Loucy (cell line): Measurements from ENCODE around the gene CARS2.

Source experiments
- H2AFZ ChIP-seq: fragments of 200-600 bp; sonication (generic); 2 replicates; pipeline ENCODE4 v1.6.0; 2016; ENCODE audit warnings: antibody characterized with exemption, mild to moderate bottlenecking, low read length, moderate library complexity
- H3F3A ChIP-seq: fragments of 200-600 bp; 2 replicates; pipeline ENCODE4 v1.6.0; 2016; ENCODE audit warnings: antibody characterized with exemption, low read depth, mild to moderate bottlenecking
- H3K27me3 ChIP-seq: fragments of 200-600 bp; sonication (generic); 2 replicates; pipeline ENCODE4 v1.6.1; 2014; ENCODE audit warnings: low read length, mild to moderate bottlenecking; ENCODE audit not compliant: insufficient read depth, poor library complexity, severe bottlenecking
- H3K36me3 ChIP-seq: fragments of 200-600 bp; sonication (generic); 2 replicates; pipeline ENCODE4 v1.6.1; 2016; ENCODE audit warnings: low read length; ENCODE audit not compliant: insufficient read depth
- H3K4me1 ChIP-seq: fragments of 200-600 bp; sonication (generic); 2 replicates; pipeline ENCODE4 v1.5.1; 2014; ENCODE audit warnings: low read length, mild to moderate bottlenecking; ENCODE audit not compliant: insufficient read depth, poor library complexity, severe bottlenecking
- H3K4me2 ChIP-seq: fragments of 200-600 bp; sonication (generic); 2 replicates; pipeline ENCODE4 v1.6.0; 2014; ENCODE audit warnings: antibody characterized with exemption, low read length, low read depth, mild to moderate bottlenecking; ENCODE audit not compliant: poor library complexity, severe bottlenecking
- H3K4me3 ChIP-seq: fragments of 200-600 bp; sonication (generic); 2 replicates; pipeline ENCODE4 v1.5.1; 2014; ENCODE audit warnings: low read length, mild to moderate bottlenecking, mixed read lengths; ENCODE audit not compliant: poor library complexity, severe bottlenecking
- H3K79me2 ChIP-seq: fragments of 200-600 bp; sonication (generic); 2 replicates; pipeline ENCODE4 v1.6.1; 2014; ENCODE audit warnings: low read length; ENCODE audit not compliant: insufficient read depth
- H3K9ac ChIP-seq: fragments of 200-600 bp; sonication (generic); 2 replicates; pipeline ENCODE4 v1.6.0; 2014; ENCODE audit warnings: mild to moderate bottlenecking, low read depth, low read length, moderate library complexity; ENCODE audit not compliant: poor library complexity, severe bottlenecking
- H3K9me2 ChIP-seq: fragments of 200-600 bp; sonication (generic); replicated peaks from 2 replicates; pipeline ENCODE4 v1.6.1; 2016; ENCODE audit warnings: low read depth, low read length, mixed read lengths
- H3K9me3 ChIP-seq: fragments of 200-600 bp; sonication (generic); 2 replicates; pipeline ENCODE4 v1.6.1; 2014; ENCODE audit warnings: mild to moderate bottlenecking, antibody characterized with exemption, low read length, low read depth; ENCODE audit not compliant: insufficient read depth
- H4K20me1 ChIP-seq: fragments of 200-600 bp; sonication (generic); 2 replicates; pipeline ENCODE4 v1.6.0; 2014; ENCODE audit warnings: antibody characterized with exemption, low read length, mild to moderate bottlenecking; ENCODE audit not compliant: insufficient read depth, poor library complexity, severe bottlenecking
- EZH2phosphoT487 ChIP-seq: fragments of 200-600 bp; IDR thresholded peaks from 2 replicates; pipeline ENCODE4 v1.6.1; 2018; ENCODE audit warnings: antibody characterized with exemption, mild to moderate bottlenecking, moderate library complexity, borderline replicate concordance
- TF ChIP-seq, protein P1 (sequence below): fragments of 200-600 bp; sonication (generic); conservative IDR thresholded peaks from 2 replicates; pipeline ENCODE4 v1.5.1; 2014; ENCODE audit warnings: mild to moderate bottlenecking, antibody characterized with exemption, low read length

The CARS2 gene

DNA sequence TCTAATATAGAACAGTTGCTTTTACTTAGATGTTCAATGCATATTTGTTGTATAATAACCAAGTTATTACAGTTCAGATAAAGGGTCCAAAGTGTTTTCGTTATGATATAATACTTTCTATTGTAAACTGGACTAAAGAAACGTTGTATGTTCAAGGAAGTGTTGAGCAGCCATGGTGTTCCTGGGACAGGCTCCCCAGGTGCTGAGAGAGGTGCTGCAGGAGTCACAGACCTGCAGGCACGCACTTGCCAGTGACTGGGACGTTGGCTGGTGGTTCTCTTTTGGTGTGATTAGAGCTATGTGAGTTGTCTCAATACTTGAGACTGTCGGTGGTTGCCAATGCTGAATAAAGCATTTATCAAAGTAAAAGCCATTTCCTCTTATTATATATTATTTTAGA, 17.1 kb upstream of the CARS2 start:
- Histone ChIP-seq H3K9ac (no peak overlapping the region), H3F3A (no peaks in the 10 kb centered on the region; the same call in 1 of the 2 replicates), H3K9me2 (no peaks in the 10 kb centered on the region), H3K4me3 (no peak overlapping the region), H3K27me3 (no peaks in the 10 kb centered on the region), H3K36me3 (peaks cover 29% of the 10 kb centered on the region; the same call in 1 of the 2 replicates), H4K20me1 (peaks cover 28% of the 10 kb centered on the region), H2AFZ (no peak overlapping the region), H3K9me3 (no peaks in the 10 kb centered on the region), H3K4me1 (peaks cover 5% of the 10 kb centered on the region), H3K4me2 (no peak overlapping the region), H3K79me2 (peaks cover 44% of the 10 kb centered on the region)
- no peak for TF ChIP-seq EZH2phosphoT487
- TF ChIP-seq, protein P1, sequence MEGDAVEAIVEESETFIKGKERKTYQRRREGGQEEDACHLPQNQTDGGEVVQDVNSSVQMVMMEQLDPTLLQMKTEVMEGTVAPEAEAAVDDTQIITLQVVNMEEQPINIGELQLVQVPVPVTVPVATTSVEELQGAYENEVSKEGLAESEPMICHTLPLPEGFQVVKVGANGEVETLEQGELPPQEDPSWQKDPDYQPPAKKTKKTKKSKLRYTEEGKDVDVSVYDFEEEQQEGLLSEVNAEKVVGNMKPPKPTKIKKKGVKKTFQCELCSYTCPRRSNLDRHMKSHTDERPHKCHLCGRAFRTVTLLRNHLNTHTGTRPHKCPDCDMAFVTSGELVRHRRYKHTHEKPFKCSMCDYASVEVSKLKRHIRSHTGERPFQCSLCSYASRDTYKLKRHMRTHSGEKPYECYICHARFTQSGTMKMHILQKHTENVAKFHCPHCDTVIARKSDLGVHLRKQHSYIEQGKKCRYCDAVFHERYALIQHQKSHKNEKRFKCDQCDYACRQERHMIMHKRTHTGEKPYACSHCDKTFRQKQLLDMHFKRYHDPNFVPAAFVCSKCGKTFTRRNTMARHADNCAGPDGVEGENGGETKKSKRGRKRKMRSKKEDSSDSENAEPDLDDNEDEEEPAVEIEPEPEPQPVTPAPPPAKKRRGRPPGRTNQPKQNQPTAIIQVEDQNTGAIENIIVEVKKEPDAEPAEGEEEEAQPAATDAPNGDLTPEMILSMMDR = no peak

DNA sequence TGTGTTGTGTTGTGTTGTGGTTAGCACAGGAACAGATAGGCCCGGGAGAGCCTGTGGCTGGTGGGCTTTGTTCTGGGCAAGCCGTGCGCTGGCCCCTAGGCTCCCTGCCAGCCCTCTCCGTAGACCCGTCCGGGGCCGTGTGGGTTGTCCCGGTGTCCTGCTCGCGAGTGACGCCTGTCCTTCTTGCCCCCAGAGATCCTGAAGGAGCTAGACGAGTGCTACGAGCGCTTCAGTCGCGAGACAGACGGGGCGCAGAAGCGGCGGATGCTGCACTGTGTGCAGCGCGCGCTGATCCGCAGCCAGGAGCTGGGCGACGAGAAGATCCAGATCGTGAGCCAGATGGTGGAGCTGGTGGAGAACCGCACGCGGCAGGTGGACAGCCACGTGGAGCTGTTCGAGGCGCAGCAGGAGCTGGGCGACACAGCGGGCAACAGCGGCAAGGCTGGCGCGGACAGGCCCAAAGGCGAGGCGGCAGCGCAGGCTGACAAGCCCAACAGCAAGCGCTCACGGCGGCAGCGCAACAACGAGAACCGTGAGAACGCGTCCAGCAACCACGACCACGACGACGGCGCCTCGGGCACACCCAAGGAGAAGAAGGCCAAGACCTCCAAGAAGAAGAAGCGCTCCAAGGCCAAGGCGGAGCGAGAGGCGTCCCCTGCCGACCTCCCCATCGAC, 13.3 kb upstream of the CARS2 start:
- Histone ChIP-seq H3K79me2 (peaks cover 76% of the 10 kb centered on the region), H3K9me3 (no peaks in the 10 kb centered on the region), H4K20me1 (peaks cover 55% of the 10 kb centered on the region), H3K4me1 (peaks cover 20% of the 10 kb centered on the region), H3F3A (no peaks in the 10 kb centered on the region; the same call in 1 of the 2 replicates), H3K27me3 (no peaks in the 10 kb centered on the region), H2AFZ (no peak overlapping the region), H3K4me2 (no peak overlapping the region), H3K36me3 (peaks cover 29% of the 10 kb centered on the region; the same call in 1 of the 2 replicates), H3K4me3 (no peak overlapping the region), H3K9ac (no peak overlapping the region), H3K9me2 (no peaks in the 10 kb centered on the region)
- TF ChIP-seq EZH2phosphoT487 = no peak
- TF ChIP-seq, protein P1 = no peak

DNA sequence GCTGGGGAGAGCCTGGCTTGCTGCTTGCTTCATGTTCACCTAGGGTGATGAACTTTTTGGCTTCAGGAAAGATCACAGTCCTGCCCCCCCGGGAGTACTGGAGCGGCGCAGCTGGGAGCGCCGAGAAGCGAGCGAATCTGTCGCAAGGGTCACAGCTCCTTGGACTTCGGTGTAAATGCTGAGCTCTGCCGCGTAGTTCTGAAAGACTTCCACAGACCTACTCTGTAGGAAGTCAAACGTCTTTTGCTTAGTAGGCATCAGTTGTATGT, 10.3 kb upstream of the CARS2 start:
- Histone ChIP-seq H3K27me3 (no peaks in the 10 kb centered on the region), H3K36me3 (peaks cover 19% of the 10 kb centered on the region; the same call in 1 of the 2 replicates), H3K4me1 (peaks cover 28% of the 10 kb centered on the region), H3K9me2 (no peaks in the 10 kb centered on the region), H2AFZ (peak overlapping the region; percentile 39; the same call in 1 of the 2 replicates), H3K79me2 (peaks cover 74% of the 10 kb centered on the region), H4K20me1 (peaks cover 48% of the 10 kb centered on the region), H3K9ac (peak overlapping the region; percentile 77), H3K4me2 (peak overlapping the region; percentile 78), H3F3A (0 out of 2 replicates have a peak, but pooled peaks cover 2% of the 10 kb centered on the region), H3K4me3 (peak overlapping the region; percentile 92), H3K9me3 (no peaks in the 10 kb centered on the region)
- no peak for TF ChIP-seq EZH2phosphoT487
- TF ChIP-seq, protein P1 = no peak
